GM21619 (cell line): ENCODE data around the gene MOSPD3.
"Not testable (repeated sequence)": the region's sequence is repeated elsewhere in the genome, so short reads cannot be mapped to it uniquely, and the experiment has no call there.

Experiments
- ATAC-seq: cut with Tn5 transposase; IDR thresholded peaks from one replicate; pipeline ENCODE4 v1.9.1; 2021; ENCODE audit not compliant: unreplicated experiment

Gene MOSPD3

DNA sequence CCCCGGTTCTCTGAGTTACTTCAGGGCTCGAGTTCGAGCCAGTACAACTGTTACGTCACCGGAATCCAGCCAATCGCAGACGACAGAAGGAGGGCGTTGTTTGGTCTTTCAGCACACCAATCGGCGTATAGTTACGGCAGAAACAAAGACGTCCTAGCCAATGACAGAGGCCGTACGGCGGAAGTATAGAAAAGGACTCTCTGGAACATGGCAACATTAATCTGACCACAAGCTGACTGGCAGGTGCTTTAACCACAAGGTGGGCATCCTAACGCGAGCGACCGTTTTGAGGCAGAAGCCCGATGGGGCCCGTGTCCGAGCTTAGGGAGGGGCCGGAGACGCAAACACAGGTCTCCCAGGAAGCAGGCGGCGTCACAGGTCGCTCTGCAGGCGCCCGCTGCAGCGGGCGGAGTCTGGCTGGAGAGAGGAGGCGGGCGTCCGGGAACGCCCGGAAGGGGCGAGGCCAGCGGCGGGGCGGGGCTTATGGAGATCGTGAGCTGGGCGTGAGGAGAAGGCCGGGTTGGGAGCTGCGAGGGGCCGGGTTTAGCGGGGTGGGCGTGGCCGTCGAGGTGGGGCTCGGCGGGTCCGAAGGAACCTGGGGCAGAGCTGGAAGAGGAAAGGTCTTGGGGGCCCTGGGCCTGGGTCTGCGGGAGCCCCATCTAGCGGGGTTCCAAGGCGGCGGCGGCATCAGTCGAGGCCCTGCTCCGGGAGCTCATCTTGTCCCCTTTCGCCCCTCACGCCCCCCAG, at the start of gene MOSPD3:
MOSPD3 (plus strand) TSS at position 558 of the 747 bp plus-strand sequence. CDS start 252 bp downstream, outside the sequence.
- peak; percentile 88 for ATAC-seq

- ATAC-seq = no peak
Measured at GRCh38 chr7:100563100-100563564, 49.2 kb upstream of the MOSPD3 start.

DNA sequence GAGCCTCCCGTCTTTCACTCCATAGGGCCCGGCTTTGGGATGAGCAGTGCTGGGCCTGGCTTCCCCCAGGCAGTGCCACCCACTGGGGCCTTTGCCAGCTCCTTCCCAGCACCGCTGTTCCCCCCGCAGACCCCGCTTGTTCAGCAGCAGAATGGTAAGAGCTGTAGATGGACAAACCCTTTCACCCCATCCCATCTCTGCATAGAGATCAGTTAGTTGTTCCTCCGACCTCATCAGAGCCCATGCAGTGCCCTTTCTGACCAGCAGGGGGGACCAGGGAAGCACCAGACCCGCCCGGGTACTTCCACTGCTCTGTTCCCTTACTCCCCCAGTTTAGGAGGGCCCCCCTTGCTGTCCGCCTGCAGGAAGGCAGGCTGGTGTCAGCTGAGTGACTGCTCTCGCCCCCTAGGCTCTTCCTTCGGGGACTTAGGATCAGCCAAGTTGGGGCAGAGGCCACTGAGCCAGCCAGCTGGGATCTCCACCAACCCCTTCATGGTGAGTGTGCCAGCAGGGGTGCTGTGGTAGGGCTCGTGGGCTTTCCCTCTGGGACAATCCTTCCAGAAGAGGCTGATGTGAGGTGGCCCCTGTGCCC, 48.4 kb upstream of the MOSPD3 start:
- no peak for ATAC-seq

DNA sequence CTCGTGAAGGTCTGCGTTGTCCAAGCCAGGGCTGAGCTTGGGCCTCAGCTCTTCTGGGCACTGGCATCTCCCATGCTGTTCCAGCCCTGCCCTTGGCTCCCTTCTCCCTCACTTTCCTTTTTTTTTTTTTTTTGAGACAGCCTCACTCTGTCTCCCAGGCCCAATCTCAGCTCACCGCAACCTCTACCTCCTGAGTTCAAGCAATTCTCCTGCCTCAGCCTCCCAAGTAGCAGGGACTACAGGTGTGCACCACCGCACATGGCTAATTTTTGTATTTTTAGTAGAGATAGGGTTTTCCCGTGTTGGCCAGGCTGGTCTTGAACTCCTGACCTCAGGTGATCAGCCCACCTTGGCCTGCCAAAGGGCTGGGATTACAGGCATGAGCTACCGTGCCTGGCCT, 47.9 kb upstream of the MOSPD3 start:
- not testable (repeated sequence) for ATAC-seq

- ATAC-seq = no peak
Measured at GRCh38 chr7:100565133-100565571, 47.2 kb upstream of the MOSPD3 start.

DNA sequence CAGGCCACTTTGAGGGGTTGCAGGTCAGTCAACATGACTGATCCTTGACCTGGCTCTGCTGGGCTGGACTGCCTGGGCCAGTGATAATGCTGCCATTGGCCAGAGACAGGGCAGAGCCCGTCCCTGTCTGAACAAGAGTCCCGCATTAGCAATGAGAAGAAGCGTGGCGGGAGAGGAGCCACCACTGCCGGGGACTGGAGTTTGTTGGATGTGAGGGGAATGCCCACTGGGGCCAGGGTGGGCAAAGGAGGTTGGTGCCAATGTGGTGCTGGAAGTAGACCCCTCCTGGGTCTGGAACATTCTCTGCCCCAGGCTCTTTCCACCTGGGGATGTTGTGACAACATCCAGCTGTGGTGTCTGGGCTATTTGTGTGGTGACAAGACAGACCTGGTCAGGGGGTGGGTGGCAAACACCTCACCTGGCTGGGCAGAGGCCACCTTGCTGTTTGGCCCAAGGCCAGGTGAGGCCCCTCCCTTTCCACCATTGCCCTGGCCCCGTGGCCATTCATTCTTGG, 46.3 kb upstream of the MOSPD3 start:
- ATAC-seq = no peak

GRCh38 chr7:100567031-100567730, 45.2 kb upstream of the MOSPD3 start:
- ATAC-seq = no peak

DNA sequence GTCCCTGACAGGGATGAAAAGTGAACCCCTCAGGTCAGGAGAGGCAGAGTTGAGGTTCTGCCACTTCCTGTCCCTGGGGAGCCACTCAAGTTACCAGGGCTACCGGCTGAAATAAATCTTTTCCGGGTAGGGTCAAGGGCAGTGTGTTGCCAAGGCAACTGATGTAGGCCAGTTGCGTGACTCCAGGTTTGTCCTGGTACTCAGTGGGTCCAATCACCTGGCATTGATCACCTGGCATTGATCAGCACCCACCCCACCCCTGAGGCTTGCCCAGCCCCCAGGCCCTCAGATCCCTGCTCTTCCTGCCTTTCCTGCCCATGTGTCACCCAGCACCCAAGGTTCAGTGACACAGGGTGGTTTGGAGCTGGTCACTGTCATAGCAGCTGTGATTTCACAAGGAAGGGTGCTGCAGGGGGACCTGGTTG, 44.6 kb upstream of the MOSPD3 start:
- no peak for ATAC-seq

GRCh38 chr7:100568176-100568895, 44.0 kb upstream of the MOSPD3 start:
- ATAC-seq = no peak

DNA sequence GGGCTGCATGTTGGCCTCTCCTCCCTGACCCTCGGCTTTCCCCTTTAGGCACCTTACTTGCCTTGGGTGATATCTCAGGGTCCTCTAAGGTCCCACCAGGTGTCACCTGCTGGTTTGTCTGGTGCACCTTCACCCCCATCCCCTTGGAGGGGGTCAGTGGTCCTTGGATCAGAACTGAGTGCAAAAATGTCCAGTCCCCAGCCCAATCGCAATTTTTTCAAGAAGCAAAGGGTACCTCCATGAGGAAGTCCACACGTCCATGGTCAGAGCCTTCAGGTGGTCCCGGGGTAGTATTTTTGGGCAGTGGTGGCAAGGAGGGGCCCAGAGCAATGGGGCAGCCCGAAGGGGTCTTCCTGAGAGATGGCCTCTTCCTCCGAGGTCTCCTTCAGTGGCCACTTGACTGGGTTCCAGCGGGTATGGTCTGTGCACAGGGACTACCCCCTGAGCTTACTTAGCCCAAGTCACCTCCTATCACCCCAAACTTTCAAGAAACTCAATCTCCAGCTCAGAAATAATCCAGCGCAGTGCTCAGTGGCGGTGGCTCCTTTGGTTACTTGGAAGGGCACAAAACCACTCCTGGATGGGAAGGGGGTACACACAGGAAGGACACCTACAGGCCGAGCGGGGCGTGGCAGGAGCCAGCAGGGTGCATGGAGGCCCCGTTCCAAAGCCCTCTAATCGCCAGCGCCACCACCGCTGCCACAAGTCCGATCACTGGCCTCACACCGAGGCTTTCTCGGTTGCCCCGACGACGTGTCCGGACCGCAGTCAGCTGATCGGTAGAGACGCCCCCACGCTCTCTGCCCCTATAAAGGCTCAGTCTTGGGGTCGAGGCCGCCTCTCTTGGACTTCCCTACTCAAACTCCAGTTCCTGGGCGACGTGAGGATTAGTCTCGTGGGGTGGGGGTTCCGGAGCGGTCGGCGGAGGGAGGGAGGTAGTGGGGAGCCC, 43.2 kb upstream of the MOSPD3 start:
- ATAC-seq = no peak

GRCh38 chr7:100570954-100571828, 41.1 kb upstream of the MOSPD3 start:
- ATAC-seq = no peak

DNA sequence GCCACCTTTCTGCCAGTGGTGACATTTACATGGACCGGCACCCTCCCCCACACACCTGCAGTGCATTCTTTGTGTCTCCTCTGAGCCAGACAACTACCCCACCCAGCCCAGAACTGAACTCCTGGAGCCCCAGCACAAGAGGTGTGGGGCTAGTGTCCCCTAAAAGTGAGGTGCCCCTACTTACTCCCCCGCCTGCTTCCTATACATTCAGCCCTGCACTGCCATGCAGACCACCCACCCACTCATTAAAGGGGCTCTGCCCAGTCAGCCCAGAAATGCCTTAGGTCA, 40.6 kb upstream of the MOSPD3 start:
- ATAC-seq = no peak

GRCh38 chr7:100572281-100572948, 39.9 kb upstream of the MOSPD3 start:
- no peak for ATAC-seq

DNA sequence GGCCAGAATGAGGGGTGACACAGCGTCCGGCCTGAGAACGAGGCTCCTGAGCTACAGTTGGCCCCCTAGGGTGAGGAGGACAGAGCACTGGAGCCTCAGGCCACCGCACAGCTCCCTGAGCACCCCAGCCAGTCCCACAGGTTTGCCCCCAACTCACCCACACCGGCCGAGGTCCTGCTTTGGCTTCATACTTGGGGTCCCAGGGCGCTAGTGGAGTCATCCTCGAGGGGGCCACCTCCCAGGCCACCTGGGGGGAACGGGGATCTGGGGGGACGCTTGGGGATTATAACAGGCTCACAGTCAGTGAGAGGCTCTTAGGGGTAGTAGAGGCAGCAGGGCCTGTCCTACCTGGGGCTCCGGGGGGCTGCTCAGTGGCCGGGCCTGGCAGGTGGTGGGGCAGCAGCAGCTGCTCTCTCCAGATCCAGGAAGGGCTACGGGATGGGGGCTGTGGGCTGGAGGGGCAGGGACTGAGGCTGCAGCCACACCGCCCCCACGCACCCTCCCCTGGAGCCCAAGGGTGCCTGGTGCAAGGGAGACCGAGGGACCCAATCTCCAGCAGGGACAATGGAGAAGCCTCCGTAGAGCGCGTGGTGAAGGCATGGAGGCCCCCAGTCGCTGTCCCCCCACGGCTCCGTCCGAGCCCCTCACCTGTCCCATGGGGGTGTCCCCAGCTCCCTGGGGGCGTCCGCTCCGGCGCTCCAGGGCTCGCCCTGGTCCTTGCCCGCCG, 39.2 kb upstream of the MOSPD3 start:
- no peak for ATAC-seq

DNA sequence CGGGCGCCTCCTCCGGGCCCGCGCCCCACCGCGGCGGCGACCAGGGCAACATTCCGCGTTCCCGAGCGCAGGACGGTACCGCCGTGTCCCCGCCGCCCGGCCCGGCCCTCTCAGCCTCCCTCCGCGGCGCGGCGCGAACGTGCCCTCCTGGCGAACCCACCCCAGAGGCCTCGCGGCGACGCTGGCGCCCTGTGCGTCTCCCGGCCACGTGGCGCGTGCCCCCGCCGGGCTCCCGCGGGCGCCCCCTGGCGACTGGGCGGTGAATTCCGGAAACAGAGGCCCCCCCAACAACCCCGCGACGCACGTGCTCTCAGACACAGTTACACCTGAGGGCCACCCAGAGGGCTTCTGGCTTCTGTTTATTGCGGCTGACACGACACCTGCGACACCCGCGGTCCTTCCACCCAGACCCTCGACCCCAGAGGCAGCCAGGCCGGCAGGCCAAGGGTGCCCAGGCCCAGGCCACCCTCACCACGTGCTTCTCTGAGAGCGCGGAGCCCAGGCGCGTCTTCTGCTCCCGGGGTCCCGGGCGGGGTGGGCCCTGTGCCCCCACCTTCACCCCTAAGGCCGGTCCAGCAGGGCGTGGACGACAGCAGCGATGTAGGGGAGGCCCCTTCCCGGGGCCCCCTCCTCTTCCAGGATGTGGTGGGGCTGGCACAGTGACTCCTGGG, 38.5 kb upstream of the MOSPD3 start, which contains the start of gene SAP25:
SAP25 (minus strand) TSS at position 210 of the 671 bp plus-strand sequence; CDS start at position 52, 158 bp downstream.
- ATAC-seq = no peak

DNA sequence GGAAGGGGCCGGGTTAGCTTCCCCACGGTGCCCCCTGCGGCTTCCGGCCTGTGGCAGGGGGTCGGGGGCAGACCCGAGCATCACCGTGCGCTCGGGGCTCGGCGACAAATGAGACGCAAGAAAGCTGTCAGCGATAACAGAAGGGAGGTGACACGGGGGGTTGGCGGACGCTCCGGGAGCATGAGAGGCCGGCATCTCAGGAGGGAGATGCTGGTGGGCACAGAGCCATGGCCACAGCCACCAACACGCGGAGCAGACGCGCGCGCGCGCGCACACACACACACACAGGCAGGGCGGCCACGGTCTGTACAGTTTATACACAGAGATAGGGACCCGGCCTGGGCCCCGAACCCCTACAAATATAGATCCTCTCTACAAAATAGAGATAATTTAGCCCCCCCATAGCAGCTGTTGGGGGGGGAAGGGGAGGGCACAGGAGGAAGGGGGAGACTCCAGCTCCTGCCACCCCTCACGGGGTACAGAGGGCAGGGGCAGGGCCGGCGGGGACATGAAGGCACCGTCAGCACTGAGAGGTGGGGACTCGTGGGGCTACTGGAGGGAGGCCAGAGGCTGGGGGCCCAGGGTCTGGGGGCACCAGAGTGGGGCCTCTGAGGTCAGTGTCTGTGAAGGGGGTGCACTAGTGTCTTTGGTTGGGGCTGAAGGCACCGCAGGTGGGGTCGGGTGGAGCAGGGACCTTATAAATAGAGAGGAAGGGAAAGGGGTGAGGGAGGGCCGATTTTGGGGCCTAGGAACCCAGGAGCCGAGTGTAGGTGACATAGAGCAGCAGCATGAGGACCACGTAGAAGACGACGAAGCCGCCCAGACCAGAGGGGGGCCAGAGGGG, 37.8 kb upstream of the MOSPD3 start:
- ATAC-seq = no peak
